ENCODE data around the gene AGBL1. TPM values are rescaled to one million over a fixed set of nuclear protein-coding genes. Genes with fewer than 3 reads are reported as not detected.

AGBL1 gene
- total and polyA plus RNA-seq, 4 donors: not detected

DNA sequence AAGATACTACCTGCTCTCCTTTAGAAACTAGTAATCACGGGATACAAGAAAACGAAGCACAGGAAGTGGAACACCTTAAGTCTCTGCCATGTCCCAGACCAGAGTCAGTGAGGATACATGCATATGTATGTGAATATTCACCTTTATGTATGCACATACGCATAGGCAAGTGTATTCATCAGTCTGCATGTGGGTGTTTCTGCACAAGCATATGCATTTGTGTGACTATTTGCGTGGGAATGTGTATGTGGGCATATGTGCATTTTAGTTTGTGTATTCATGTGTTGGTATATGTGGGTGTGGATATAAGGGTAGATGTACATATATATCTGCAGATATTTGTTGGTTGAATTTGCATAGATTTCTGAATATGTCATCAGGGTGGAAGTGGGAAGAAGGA, 889.7 kb downstream of the AGBL1 start:
- 79% methylated on average over 4 of the region's 4 CpGs for WGBS
- no peak for DNase-seq (ENCODE audit: low spot score)
- Histone ChIP-seq H3K9me3 (ENCODE audit: control insufficient read depth in 4 of 4, low read length in 3 of 4) (no peaks in the 10 kb centered on the region), H3K27ac (ENCODE audit: low read depth in 1 of 2, low read length in 2 of 2) (no peak overlapping the region), H3K4me3 (ENCODE audit: low read depth in 1 of 3, low read length in 3 of 3) (no peak overlapping the region), H3K36me3 (ENCODE audit: control insufficient read depth in 4 of 4, insufficient read depth in 3 of 4, low read depth in 1 of 4, low read length in 3 of 4) (no peaks in the 10 kb centered on the region), H3K4me1 (ENCODE audit: control insufficient read depth in 4 of 4, insufficient read depth in 4 of 4, low read length in 3 of 4) (no peaks in the 10 kb centered on the region), H3K9ac (ENCODE audit: low read depth in 1 of 2, low read length in 2 of 2) (no peak overlapping the region), H3K27me3 (ENCODE audit: control insufficient read depth in 4 of 4, insufficient read depth in 4 of 4, low read length in 3 of 4) (peaks cover 0 to 2% (median 0%) of the 10 kb centered on the region in 4 donors)
- TF ChIP-seq NR2F2 (IDR thresholded peaks at IDR 0.05) (no peak), RAD21 (IDR thresholded peaks at IDR 0.05) (no peak), FOXA1 (IDR thresholded peaks at IDR 0.05) (no peak), EGR1 (IDR thresholded peaks at IDR 0.05; ENCODE audit: low read depth in 2 of 2) (no peak), SP1 (IDR thresholded peaks at IDR 0.05) (no peak), ZBTB33 (IDR thresholded peaks at IDR 0.05) (no peak), JUND (IDR thresholded peaks at IDR 0.05) (no peak), HNF4A (conservative IDR thresholded peaks at IDR 0.05) (no peak), REST (IDR thresholded peaks at IDR 0.05) (no peak), FOXA2 (IDR thresholded peaks at IDR 0.05) (no peak), HNF4G (IDR thresholded peaks at IDR 0.05) (no peak), CTCF (IDR thresholded peaks at IDR 0.05; ENCODE audit: low read depth, low read length, missing input control) (no peak), GABPA (IDR thresholded peaks at IDR 0.05 in 1 of 2, conservative IDR thresholded peaks at IDR 0.05 in 1 of 2) (no peak), YY1 (IDR thresholded peaks at IDR 0.05) (no peak), RXRA (IDR thresholded peaks at IDR 0.05) (no peak), TAF1 (conservative IDR thresholded peaks at IDR 0.05) (no peak)
- TF ChIP-seq, protein P1, sequence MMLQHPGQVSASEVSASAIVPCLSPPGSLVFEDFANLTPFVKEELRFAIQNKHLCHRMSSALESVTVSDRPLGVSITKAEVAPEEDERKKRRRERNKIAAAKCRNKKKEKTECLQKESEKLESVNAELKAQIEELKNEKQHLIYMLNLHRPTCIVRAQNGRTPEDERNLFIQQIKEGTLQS (IDR thresholded peaks at IDR 0.05): no peak
- TF ChIP-seq, protein P2, sequence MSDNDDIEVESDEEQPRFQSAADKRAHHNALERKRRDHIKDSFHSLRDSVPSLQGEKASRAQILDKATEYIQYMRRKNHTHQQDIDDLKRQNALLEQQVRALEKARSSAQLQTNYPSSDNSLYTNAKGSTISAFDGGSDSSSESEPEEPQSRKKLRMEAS (IDR thresholded peaks at IDR 0.05): no peak
